GM12878 (cell line): ENCODE measurements around the gene ALKBH1. TPM values are rescaled to one million over a fixed set of nuclear protein-coding genes. Genes with fewer than 3 reads are reported as not detected.

Source experiments
- ATAC-seq: fragments of 200-7000 bp; cut with Tn5 transposase; 3 replicates; pipeline ENCODE4 v1.9.1; 2020; ENCODE audit warnings: mild to moderate bottlenecking, moderate library complexity
- BruUV-seq: library from RNA; stranded (reverse); fragments of 400-500 nt; replicated peaks from 2 replicates; lab custom pipeline; 2021; lab: Mats Ljungman, UMichigan
- CTCF ChIA-PET: fragments of 300-600 bp; sonication (Branson Sonifier 250); formaldehyde crosslinking; extraction: SDS; loops from one replicate; lab custom pipeline; 2021; ENCODE audit warnings: inconsistent platforms; lab: Yijun Ruan, JAX
- POLR2A ChIA-PET: fragments of 350-600 bp; formaldehyde crosslinking; extraction: SDS; loops from one replicate; lab custom pipeline; 2021; ENCODE audit warnings: inconsistent platforms; lab: Charles Lee
- RAD21 ChIA-PET: fragments of 300-600 bp; sonication (Branson Sonifier 250); formaldehyde crosslinking; loops from one replicate; lab custom pipeline; 2023; ENCODE audit warnings: antibody characterized with exemption; ENCODE audit not compliant: unreplicated experiment; lab: Charles Lee
- SMC1A ChIA-PET: fragments of 300-600 bp; sonication (Branson Sonifier 250); formaldehyde crosslinking; loops from one replicate; lab custom pipeline; 2023; ENCODE audit not compliant: unreplicated experiment, uncharacterized antibody; lab: Charles Lee
- DNase-seq: peaks from one replicate; pipeline ENCODE4 v3.0.0-alpha.2; 2011; ENCODE audit warnings: low read depth, low spot score
- FAIRE-seq: peaks from 3 replicates; lab custom pipeline; 2011; peaks lifted over from hg19 to GRCh38; lab: Jason Lieb, UNC
- H2AFZ ChIP-seq: 2 replicates; pipeline ENCODE4 v1.6.0; 2011; ENCODE audit warnings: low read depth, low read length, control low read depth; ENCODE audit not compliant: control insufficient read depth
- H3K27ac ChIP-seq: 2 replicates; pipeline ENCODE4 v1.5.1; 2011; ENCODE audit warnings: control low read depth; ENCODE audit not compliant: control insufficient read depth, insufficient read depth
- H3K27me3 ChIP-seq, 2 experiments: replicated peaks in 1 of 2; 2 replicates each; pipeline versions ENCODE4 v1.6.0 to v1.6.1; 2011; ENCODE audit warnings: low read length in 1 of 2; ENCODE audit not compliant: control insufficient read depth in 2 of 2, insufficient read depth in 2 of 2
- H3K36me3 ChIP-seq, 2 experiments: 2 replicates each; pipeline ENCODE4 v1.5.1; 2011; ENCODE audit warnings: low read length in 1 of 2; ENCODE audit not compliant: control insufficient read depth in 2 of 2, insufficient read depth in 2 of 2
- H3K4me1 ChIP-seq: 2 replicates; pipeline ENCODE4 v1.6.1; 2011; ENCODE audit warnings: mild to moderate bottlenecking, low read length, moderate library complexity, mixed read lengths; ENCODE audit not compliant: control insufficient read depth, insufficient read depth
- H3K4me2 ChIP-seq: 2 replicates; pipeline ENCODE4 v1.6.0; 2011; ENCODE audit warnings: control low read depth; ENCODE audit not compliant: control insufficient read depth, insufficient read depth
- H3K4me3 ChIP-seq: fragments of 200-600 bp; sonication (generic); 2 replicates; pipeline ENCODE4 v1.5.1; 2016
- H3K79me2 ChIP-seq: 2 replicates; pipeline ENCODE4 v1.6.0; 2011; ENCODE audit warnings: low read length; ENCODE audit not compliant: control insufficient read depth, insufficient read depth
- H3K9ac ChIP-seq: 2 replicates; pipeline ENCODE4 v1.8.0; 2011; ENCODE audit warnings: low read length, control low read depth, mixed read lengths; ENCODE audit not compliant: control insufficient read depth, insufficient read depth
- H3K9me3 ChIP-seq: replicated peaks from 3 replicates; pipeline ENCODE4 v1.5.1; 2011; ENCODE audit warnings: mild to moderate bottlenecking, low read length; ENCODE audit not compliant: control insufficient read depth, insufficient read depth
- H4K20me1 ChIP-seq: 2 replicates; pipeline ENCODE4 v1.6.0; 2011; ENCODE audit not compliant: control insufficient read depth, insufficient read depth
- FOS ChIP-seq: IDR thresholded peaks from 3 replicates; pipeline ENCODE4 v1.6.1; 2011; ENCODE audit warnings: borderline replicate concordance; ENCODE audit not compliant: insufficient read length; ENCODE audit errors: extremely low read depth
- GATAD2B ChIP-seq: fragments of 450-650 bp; conservative IDR thresholded peaks from 2 replicates; pipeline ENCODE4 v1.6.1; 2017; ENCODE audit warnings: low read depth, mild to moderate bottlenecking, moderate library complexity
- RAD21 ChIP-seq: IDR thresholded peaks from 2 replicates; pipeline ENCODE4 v1.6.1; 2011; ENCODE audit warnings: mild to moderate bottlenecking, low read depth, low read length, moderate library complexity; ENCODE audit not compliant: insufficient read depth
- SMC3 ChIP-seq: IDR thresholded peaks from 2 replicates; pipeline ENCODE4 v1.6.1; 2011; ENCODE audit warnings: low read length, improper control_type of control experiment, borderline replicate concordance
- TCF7 ChIP-seq: IDR thresholded peaks from 2 replicates; pipeline ENCODE4 v1.6.1; 2014; ENCODE audit warnings: antibody characterized with exemption, borderline replicate concordance
- ZBED1 ChIP-seq: IDR thresholded peaks from 2 replicates; pipeline ENCODE4 v1.6.1; 2016; ENCODE audit warnings: borderline replicate concordance
- ZNF384 ChIP-seq: IDR thresholded peaks from 2 replicates; pipeline ENCODE4 v1.6.1; 2012; ENCODE audit warnings: low read depth, mild to moderate bottlenecking, low read length, improper control_type of control experiment, borderline replicate concordance
- WGBS: methylation state at CpG from one replicate; pipeline ENCODE4 v1.1.6; 2016; ENCODE audit warnings: low lambda C conversion rate; ENCODE audit not compliant: insufficient replicate concordance, insufficient coverage; ENCODE audit errors: missing lambda C conversion rate; 5-methylcytosine and 5-hydroxymethylcytosine counted together
- in situ Hi-C: fragments of 300-500 bp; cut with MboI; formaldehyde crosslinking; loops from 9 replicates; pipeline ENCODE4 v1.14.3; 2018; ENCODE audit warnings: mixed read lengths
- intact Hi-C: fragments of 100-400 bp; cut with micrococcal nuclease; formaldehyde crosslinking; loops from one replicate; pipeline ENCODE4 v1.14.2; 2022; ENCODE audit not compliant: unreplicated experiment
- polyA plus RNA-seq, 11 experiments: library from polyadenylated mRNA; depleted of rRNA in 4 of 11; unstranded in 6 of 11; stranded (reverse) in 5 of 11; fragments of >200 nt; fragmentation: Nextera tagmentation in 4 of 11; fragmentation: Illumina TruSeq in 1 of 11; extraction: Ambion mirVana in 4 of 11; extraction: Trizol in 1 of 11; gene quantifications; 1 replicate in 1 of 11; 2 replicates in 10 of 11; pipeline versions ENCODE4 v1.2.1 to v1.2.3, GENCODE V29; 2011 to 2016; ENCODE audit warnings: inconsistent platforms in 2 of 11, missing spikeins in 2 of 11, low read depth in 1 of 11
- total RNA-seq, 4 experiments: library from RNA; depleted of rRNA in 3 of 4; stranded (reverse); fragments of >200 nt in 3 of 4; fragmentation: Illumina TruSeq in 1 of 4; extraction: Trizol in 1 of 4; gene quantifications; 2 replicates each; pipeline versions ENCODE4 v1.2.1 to v1.2.3, GENCODE V29; 2013 to 2021
- TF ChIP-seq, protein P1 (sequence below), 3 experiments: IDR thresholded peaks in 2 of 3; conservative IDR thresholded peaks in 1 of 3; 2 replicates each; pipeline ENCODE4 v1.5.1; 2011; ENCODE audit warnings: low read depth in 3 of 3, low read length in 3 of 3, mild to moderate bottlenecking in 3 of 3, control low read depth in 2 of 3, moderate library complexity in 2 of 3, inconsistent platforms in 1 of 3, mixed read lengths in 1 of 3; ENCODE audit not compliant: control insufficient read depth in 2 of 3, insufficient read depth in 1 of 3; ENCODE audit errors: extremely low read depth in 1 of 3

Gene ALKBH1
- total and polyA plus RNA-seq, 10 of the 15 experiments (the other 5 are each of a cell fraction or from before 2014, with no cell fraction given): 6.5 to 24.1 (median 17.0) TPM

- TF ChIP-seq ZNF384: 0 out of 2 replicates have a peak, but pooled peaks have one; percentile 16
- TF ChIP-seq TCF7: no peak
- TF ChIP-seq GATAD2B: no peak
- peak; percentile 45 for TF ChIP-seq RAD21
- TF ChIP-seq SMC3: peak; percentile 23; the same call in 1 of the 2 replicates
- peak; percentile 8; the same call in 1 of the 2 replicates for TF ChIP-seq ZBED1
- TF ChIP-seq, protein P1, sequence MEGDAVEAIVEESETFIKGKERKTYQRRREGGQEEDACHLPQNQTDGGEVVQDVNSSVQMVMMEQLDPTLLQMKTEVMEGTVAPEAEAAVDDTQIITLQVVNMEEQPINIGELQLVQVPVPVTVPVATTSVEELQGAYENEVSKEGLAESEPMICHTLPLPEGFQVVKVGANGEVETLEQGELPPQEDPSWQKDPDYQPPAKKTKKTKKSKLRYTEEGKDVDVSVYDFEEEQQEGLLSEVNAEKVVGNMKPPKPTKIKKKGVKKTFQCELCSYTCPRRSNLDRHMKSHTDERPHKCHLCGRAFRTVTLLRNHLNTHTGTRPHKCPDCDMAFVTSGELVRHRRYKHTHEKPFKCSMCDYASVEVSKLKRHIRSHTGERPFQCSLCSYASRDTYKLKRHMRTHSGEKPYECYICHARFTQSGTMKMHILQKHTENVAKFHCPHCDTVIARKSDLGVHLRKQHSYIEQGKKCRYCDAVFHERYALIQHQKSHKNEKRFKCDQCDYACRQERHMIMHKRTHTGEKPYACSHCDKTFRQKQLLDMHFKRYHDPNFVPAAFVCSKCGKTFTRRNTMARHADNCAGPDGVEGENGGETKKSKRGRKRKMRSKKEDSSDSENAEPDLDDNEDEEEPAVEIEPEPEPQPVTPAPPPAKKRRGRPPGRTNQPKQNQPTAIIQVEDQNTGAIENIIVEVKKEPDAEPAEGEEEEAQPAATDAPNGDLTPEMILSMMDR (IDR thresholded peaks at IDR 0.05 in 2 of 3, conservative IDR thresholded peaks at IDR 0.05 in 1 of 3; ENCODE audit: control insufficient read depth in 2 of 3, extremely low read depth in 1 of 3, insufficient read depth in 1 of 3, low read depth in 3 of 3, low read length in 3 of 3): peak; percentile 37 to 45 (median 41); a peak in 4 of 6 replicates
- TF ChIP-seq FOS: no peak
- SMC1A ChIA-PET: interaction anchor here (1.8 to 4.0 kb wide), 2 partner anchors 45 to 248 kb away, joined by 4 to 16 read pairs; no protein-coding TSS in a partner anchor
- Histone ChIP-seq H3K27me3 (no peaks in the 10 kb centered on the region), H3K9ac (peak overlapping the region; percentile 96), H3K9me3 (no peaks in the 10 kb centered on the region), H3K4me3 (peak overlapping the region; percentile 92), H2AFZ (peak overlapping the region; percentile 88), H3K79me2 (peaks cover 55% of the 10 kb centered on the region), H3K4me1 (peaks cover 7% of the 10 kb centered on the region), H3K27ac (peak overlapping the region; percentile 64), H3K4me2 (peak overlapping the region; percentile 74), H4K20me1 (no peaks in the 10 kb centered on the region; the same call in 1 of the 2 replicates), H3K36me3 (peaks cover 0 to 14% of the 10 kb centered on the region in 2 experiments; a peak in 3 of 4 replicates)
- POLR2A ChIA-PET: no interaction called here
- 2% methylated on average over 14 of the region's 14 CpGs for WGBS
- CTCF ChIA-PET: interaction anchor here (1.8 to 3.4 kb wide), 3 partner anchors 154 to 391 kb away, joined by 6 to 31 read pairs (median 7); partner anchors contain the start of genes AHSA1 and VIPAS39
- intact Hi-C loops (loop anchor here (10.0 kb wide), 1 partner anchor 93 kb away; the partner anchor contains the start of gene SPTLC2), in situ Hi-C loops (no loop called here)
- BruUV-seq: TSS peak; percentile 83
- FAIRE-seq (no peak), ATAC-seq (peak; percentile 44), DNase-seq (no peak)
- RAD21 ChIA-PET: interaction anchor here (2.0 kb wide), 1 partner anchor 248 kb away, joined by 13 read pairs; no protein-coding TSS in a partner anchor
These were observed 484 bp downstream of the ALKBH1 start for GRCh38 chr14:77707355-77707723.
